Esophagus squamous epithelium (tissue), 4 donors: ENCODE results near the gene HELT.

Experiments used
- CTCF ChIP-seq, 6 experiments: fragments of 450-650 bp in 4 of 6; fragments of 200-600 bp in 2 of 6; sonication (generic) in 2 of 6; IDR thresholded peaks; one replicate each; pipeline ENCODE4 v1.5.1; 2016 to 2019; ENCODE audit warnings: antibody characterized with exemption in 6 of 6, mild to moderate bottlenecking in 4 of 6, moderate library complexity in 4 of 6
- POLR2A ChIP-seq, 4 donors: fragments of 450-650 bp; IDR thresholded peaks; one replicate each; pipeline ENCODE4 v1.6.1; 2017; ENCODE audit warnings: antibody characterized with exemption in 4 of 4, mild to moderate bottlenecking in 4 of 4, moderate library complexity in 3 of 4

- peak in 3 of 6 experiments; percentile 35 to 54 (median 38) for TF ChIP-seq CTCF (IDR thresholded peaks at IDR 0.05)
- TF ChIP-seq POLR2A (IDR thresholded peaks at IDR 0.05) = no peak
Observed at GRCh38 chr4:184983672-184984356, 34.5 kb upstream of the HELT start.
